Upper lobe of left lung (tissue), 6 donors: Measurements from ENCODE around the gene MED13L. TPM values are rescaled to one million over a fixed set of nuclear protein-coding genes. Genes with fewer than 3 reads are reported as not detected.

Experiments used
- ATAC-seq, 2 donors: fragments of 200-7000 bp; cut with Tn5 transposase; one replicate each; pipeline ENCODE4 v1.9.1; 2022; ENCODE audit warnings: mild to moderate bottlenecking in 2 of 2, moderate library complexity in 2 of 2; ENCODE audit not compliant: low FRiP score in 2 of 2
- DNase-seq, 2 donors: peaks; one replicate each; pipeline ENCODE4 v3.0.0-alpha.2; 2019 to 2020
- H3K27ac ChIP-seq, 4 donors: fragments of 200-600 bp; sonication (generic); one replicate each; pipeline ENCODE4 v1.5.1; 2016 to 2019
- H3K27me3 ChIP-seq, 4 donors: fragments of 200-600 bp; sonication (generic); one replicate each; pipeline ENCODE4 v1.5.1; 2017 to 2019
- H3K36me3 ChIP-seq, 4 donors: fragments of 200-600 bp; sonication (generic); one replicate each; pipeline ENCODE4 v1.5.1; 2016 to 2019
- H3K4me1 ChIP-seq, 4 donors: fragments of 200-600 bp; sonication (generic); one replicate each; pipeline ENCODE4 v1.5.1; 2018 to 2019
- H3K4me3 ChIP-seq, 4 donors: fragments of 200-600 bp; sonication (generic); one replicate each; pipeline ENCODE4 v1.5.1; 2017 to 2019; ENCODE audit warnings: mild to moderate bottlenecking in 2 of 4, moderate library complexity in 1 of 4
- H3K9me3 ChIP-seq, 4 donors: fragments of 200-600 bp; sonication (generic); one replicate each; pipeline ENCODE4 v1.5.1; 2018 to 2019
- CTCF ChIP-seq, 6 experiments: fragments of 450-650 bp in 4 of 6; fragments of 200-600 bp in 2 of 6; sonication (generic) in 2 of 6; IDR thresholded peaks; one replicate each; pipeline ENCODE4 v1.5.1; 2016 to 2019; ENCODE audit warnings: antibody characterized with exemption in 6 of 6
- EP300 ChIP-seq, 4 donors: sonication (generic); formaldehyde crosslinking; IDR thresholded peaks; one replicate each; pipeline ENCODE4 v1.5.1; 2017; ENCODE audit warnings: antibody characterized with exemption in 4 of 4, control low read depth in 2 of 4
- POLR2A ChIP-seq, 4 donors: fragments of 450-650 bp; IDR thresholded peaks; one replicate each; pipeline ENCODE4 v1.5.1; 2016 to 2017; ENCODE audit warnings: antibody characterized with exemption in 4 of 4, mild to moderate bottlenecking in 2 of 4
- POLR2AphosphoS5 ChIP-seq, 2 donors: sonication (generic); formaldehyde crosslinking; IDR thresholded peaks; one replicate each; pipeline ENCODE4 v1.5.1; 2017; ENCODE audit warnings: antibody characterized with exemption in 2 of 2
- WGBS, 2 donors: methylation state at CpG; one replicate each; pipeline ENCODE4 v1.1.5; 2017 to 2018; 5-methylcytosine and 5-hydroxymethylcytosine counted together
- total RNA-seq, 6 donors: library from RNA; depleted of rRNA in 4 of 6; stranded (reverse); fragments of >200 nt in 4 of 6; gene quantifications; one replicate each; pipeline versions ENCODE4 v1.1.0 to v1.2.1, GENCODE V29; 2016 to 2021
- donor health status: DM: no; HTN: no; CAD: no; lungs with moderate emphysema.
- donor health status: DM: no; HTN: yes; CAD: no; lungs with severe emphysema.

Gene MED13L
- total RNA-seq, 6 donors from 2014 or later, result 96.6 to 178 (median 124) TPM

GRCh38 chr12:116094475-116094874, 183.0 kb downstream of the MED13L start:
- H3K4me3 ChIP-seq, result no peak overlapping the region
- H3K27me3 ChIP-seq, result no peaks in the 10 kb centered on the region
- peaks cover 0 to 4% (median 0%) of the 10 kb centered on the region in 4 donors for H3K36me3 ChIP-seq
- H3K4me1 ChIP-seq, result peaks cover 0 to 7% (median 3%) of the 10 kb centered on the region in 4 donors
- TF ChIP-seq POLR2A (IDR thresholded peaks at IDR 0.05) (no peak), EP300 (IDR thresholded peaks at IDR 0.05) (no peak), POLR2AphosphoS5 (IDR thresholded peaks at IDR 0.05) (no peak), CTCF (IDR thresholded peaks at IDR 0.05) (no peak)
- no peak overlapping the region for H3K27ac ChIP-seq
- ATAC-seq, result no peak
- no peaks in the 10 kb centered on the region for H3K9me3 ChIP-seq
- DNase-seq, result no peak

GRCh38 chr12:116093915-116094314, 183.6 kb downstream of the MED13L start:
- Histone ChIP-seq H3K4me1 (peaks cover 0 to 6% (median under 1%) of the 10 kb centered on the region in 4 donors), H3K4me3 (no peak overlapping the region), H3K27ac (no peak overlapping the region), H3K27me3 (no peaks in the 10 kb centered on the region), H3K36me3 (peaks cover 0 to 4% (median 0%) of the 10 kb centered on the region in 4 donors), H3K9me3 (no peaks in the 10 kb centered on the region)
- TF ChIP-seq POLR2A (IDR thresholded peaks at IDR 0.05) (no peak), CTCF (IDR thresholded peaks at IDR 0.05) (no peak), POLR2AphosphoS5 (IDR thresholded peaks at IDR 0.05) (no peak), EP300 (IDR thresholded peaks at IDR 0.05) (no peak)
- 90 to 94% methylated on average over 1 of the region's 1 CpG for WGBS, 2 donors
- DNase-seq, result no peak
- ATAC-seq, result no peak

- H3K4me1 ChIP-seq, result peaks cover 0 to 10% (median 6%) of the 10 kb centered on the region in 4 donors
- peaks cover 0 to 4% (median 0%) of the 10 kb centered on the region in 4 donors for H3K36me3 ChIP-seq
- no peak overlapping the region for H3K27ac ChIP-seq
- no peaks in the 10 kb centered on the region for H3K27me3 ChIP-seq
- TF ChIP-seq EP300 (IDR thresholded peaks at IDR 0.05) (no peak), POLR2AphosphoS5 (IDR thresholded peaks at IDR 0.05) (no peak), POLR2A (IDR thresholded peaks at IDR 0.05) (no peak), CTCF (IDR thresholded peaks at IDR 0.05) (no peak)
- no peak for DNase-seq
- H3K4me3 ChIP-seq, result no peak overlapping the region
- 92 to 97% methylated on average over 1 of the region's 1 CpG for WGBS, 2 donors
- H3K9me3 ChIP-seq, result no peaks in the 10 kb centered on the region
- ATAC-seq, result no peak
Measured at GRCh38 chr12:116092776-116093175, 184.7 kb downstream of the MED13L start.

- ATAC-seq (no peak), DNase-seq (no peak)
- Histone ChIP-seq H3K4me3 (no peak overlapping the region), H3K9me3 (no peaks in the 10 kb centered on the region), H3K36me3 (peaks cover 0 to 4% (median 0%) of the 10 kb centered on the region in 4 donors), H3K27ac (no peak overlapping the region), H3K4me1 (peaks cover 0 to 14% (median 10%) of the 10 kb centered on the region in 4 donors), H3K27me3 (no peaks in the 10 kb centered on the region)
- TF ChIP-seq POLR2AphosphoS5 (IDR thresholded peaks at IDR 0.05), result no peak
- no peak for TF ChIP-seq EP300 (IDR thresholded peaks at IDR 0.05)
- no peak for TF ChIP-seq POLR2A (IDR thresholded peaks at IDR 0.05)
- no peak for TF ChIP-seq CTCF (IDR thresholded peaks at IDR 0.05)
- WGBS, 2 donors, result 93% methylated on average over 3 of the region's 3 CpGs
Measured at GRCh38 chr12:116092162-116092561, 185.3 kb downstream of the MED13L start.

- H3K9me3 ChIP-seq, result no peaks in the 10 kb centered on the region
- peaks cover 0 to 4% (median 0%) of the 10 kb centered on the region in 4 donors for H3K36me3 ChIP-seq
- no peak overlapping the region for H3K4me3 ChIP-seq
- no peak for TF ChIP-seq EP300 (IDR thresholded peaks at IDR 0.05)
- TF ChIP-seq POLR2AphosphoS5 (IDR thresholded peaks at IDR 0.05), result no peak
- TF ChIP-seq CTCF (IDR thresholded peaks at IDR 0.05), result no peak
- TF ChIP-seq POLR2A (IDR thresholded peaks at IDR 0.05), result no peak
- DNase-seq (no peak), ATAC-seq (no peak)
- peaks cover 0 to 14% (median 11%) of the 10 kb centered on the region in 4 donors for H3K4me1 ChIP-seq
- no peaks in the 10 kb centered on the region for H3K27me3 ChIP-seq
- no peak overlapping the region for H3K27ac ChIP-seq
Measured at GRCh38 chr12:116091579-116091978, 185.9 kb downstream of the MED13L start.
